OCI-LY1 (cell line): ENCODE data around the gene SPAG6.

Experiments
- H2AFZ ChIP-seq: fragments of 200-600 bp; sonication (generic), shearing (Covaris generic); 2 replicates; pipeline ENCODE4 v1.6.0; 2014; ENCODE audit warnings: antibody characterized with exemption, mild to moderate bottlenecking, low read length
- H3F3A ChIP-seq: fragments of 200-600 bp; sonication (generic), shearing (Covaris generic); 2 replicates; pipeline ENCODE4 v1.6.0; 2014; ENCODE audit warnings: mild to moderate bottlenecking, antibody characterized with exemption, low read length, moderate library complexity; ENCODE audit not compliant: insufficient read depth
- H3K27ac ChIP-seq: fragments of 200-600 bp; sonication (generic); 2 replicates; pipeline ENCODE4 v1.5.1; 2014; ENCODE audit warnings: low read length, mixed run types, mild to moderate bottlenecking, low read depth; ENCODE audit not compliant: poor library complexity, severe bottlenecking
- H3K27me3 ChIP-seq: fragments of 200-600 bp; sonication (generic); 2 replicates; pipeline ENCODE4 v1.6.0; 2014; ENCODE audit warnings: antibody characterized with exemption, mild to moderate bottlenecking, low read length, moderate library complexity; ENCODE audit not compliant: insufficient read depth
- H3K36me3 ChIP-seq: fragments of 200-600 bp; sonication (generic); 2 replicates; pipeline ENCODE4 v1.6.1; 2014; ENCODE audit warnings: mild to moderate bottlenecking, antibody characterized with exemption, low read length, moderate library complexity, mixed read lengths; ENCODE audit not compliant: insufficient read depth
- H3K4me1 ChIP-seq: fragments of 200-600 bp; sonication (generic); 2 replicates; pipeline ENCODE4 v1.5.1; 2014; ENCODE audit warnings: mild to moderate bottlenecking, low read length, moderate library complexity; ENCODE audit not compliant: insufficient read depth, severe bottlenecking
- H3K4me2 ChIP-seq: fragments of 200-600 bp; sonication (generic), shearing (Covaris generic); 2 replicates; pipeline ENCODE4 v1.6.1; 2014; ENCODE audit warnings: low read length
- H3K4me3 ChIP-seq: fragments of 200-600 bp; sonication (generic); 2 replicates; pipeline ENCODE4 v1.5.1; 2014; ENCODE audit warnings: low read length, low read depth, mild to moderate bottlenecking, mixed read lengths; ENCODE audit not compliant: poor library complexity, severe bottlenecking
- H3K79me2 ChIP-seq: fragments of 200-600 bp; shearing (Covaris generic); 2 replicates; pipeline ENCODE4 v1.6.1; 2016; ENCODE audit warnings: mixed run types, low read length, mixed read lengths; ENCODE audit not compliant: insufficient read depth
- H3K9ac ChIP-seq: fragments of 200-600 bp; sonication (generic), shearing (Covaris generic); 2 replicates; pipeline ENCODE4 v1.6.1; 2014; ENCODE audit warnings: mild to moderate bottlenecking, low read length, mixed read lengths
- H3K9me2 ChIP-seq: fragments of 200-600 bp; sonication (generic), shearing (Covaris generic); 2 replicates; pipeline ENCODE4 v1.6.1; 2014; ENCODE audit warnings: low read depth, mild to moderate bottlenecking, low read length, mixed read lengths
- H3K9me3 ChIP-seq: fragments of 200-600 bp; shearing (Covaris generic); 2 replicates; pipeline ENCODE4 v1.6.1; 2014; ENCODE audit warnings: low read length, mixed read lengths
- H4K20me1 ChIP-seq: fragments of 200-600 bp; sonication (generic), shearing (Covaris generic); 2 replicates; pipeline ENCODE4 v1.6.0; 2016; ENCODE audit warnings: mild to moderate bottlenecking, low read length; ENCODE audit not compliant: insufficient read depth
- CTCF ChIP-seq: fragments of 200-600 bp; sonication (generic), shearing (Covaris generic); IDR thresholded peaks from 2 replicates; pipeline ENCODE4 v1.5.1; 2017; ENCODE audit warnings: mild to moderate bottlenecking, antibody characterized with exemption, low read length, moderate library complexity, mixed read lengths
- EZH2 ChIP-seq: fragments of 200-600 bp; sonication (generic), shearing (Covaris generic); IDR thresholded peaks from 2 replicates; pipeline ENCODE4 v1.8.0; 2017; ENCODE audit warnings: borderline replicate concordance, mixed run types, mild to moderate bottlenecking, antibody characterized with exemption, low read length, moderate library complexity, mixed read lengths

SPAG6 gene

GRCh38 chr10:22436893-22437619, 91.8 kb downstream of the SPAG6 start:
- H3K9me3 ChIP-seq, result no peaks in the 10 kb centered on the region
- peaks cover 7% of the 10 kb centered on the region for H3K27me3 ChIP-seq
- TF ChIP-seq CTCF, result no peak
- no peak for TF ChIP-seq EZH2
- H3K9ac ChIP-seq, result peak overlapping the region; percentile 68
- no peaks in the 10 kb centered on the region for H3K36me3 ChIP-seq
- no peaks in the 10 kb centered on the region for H3F3A ChIP-seq
- peak overlapping the region; percentile 87 for H3K4me2 ChIP-seq
- no peaks in the 10 kb centered on the region for H3K9me2 ChIP-seq
- peaks cover 18% of the 10 kb centered on the region for H3K4me1 ChIP-seq
- no peaks in the 10 kb centered on the region for H4K20me1 ChIP-seq
- H3K4me3 ChIP-seq, result peak overlapping the region; percentile 70
- no peaks in the 10 kb centered on the region for H3K79me2 ChIP-seq
- H3K27ac ChIP-seq, result no peak overlapping the region
- peak overlapping the region; percentile 86; the same call in 1 of the 2 replicates for H2AFZ ChIP-seq

DNA sequence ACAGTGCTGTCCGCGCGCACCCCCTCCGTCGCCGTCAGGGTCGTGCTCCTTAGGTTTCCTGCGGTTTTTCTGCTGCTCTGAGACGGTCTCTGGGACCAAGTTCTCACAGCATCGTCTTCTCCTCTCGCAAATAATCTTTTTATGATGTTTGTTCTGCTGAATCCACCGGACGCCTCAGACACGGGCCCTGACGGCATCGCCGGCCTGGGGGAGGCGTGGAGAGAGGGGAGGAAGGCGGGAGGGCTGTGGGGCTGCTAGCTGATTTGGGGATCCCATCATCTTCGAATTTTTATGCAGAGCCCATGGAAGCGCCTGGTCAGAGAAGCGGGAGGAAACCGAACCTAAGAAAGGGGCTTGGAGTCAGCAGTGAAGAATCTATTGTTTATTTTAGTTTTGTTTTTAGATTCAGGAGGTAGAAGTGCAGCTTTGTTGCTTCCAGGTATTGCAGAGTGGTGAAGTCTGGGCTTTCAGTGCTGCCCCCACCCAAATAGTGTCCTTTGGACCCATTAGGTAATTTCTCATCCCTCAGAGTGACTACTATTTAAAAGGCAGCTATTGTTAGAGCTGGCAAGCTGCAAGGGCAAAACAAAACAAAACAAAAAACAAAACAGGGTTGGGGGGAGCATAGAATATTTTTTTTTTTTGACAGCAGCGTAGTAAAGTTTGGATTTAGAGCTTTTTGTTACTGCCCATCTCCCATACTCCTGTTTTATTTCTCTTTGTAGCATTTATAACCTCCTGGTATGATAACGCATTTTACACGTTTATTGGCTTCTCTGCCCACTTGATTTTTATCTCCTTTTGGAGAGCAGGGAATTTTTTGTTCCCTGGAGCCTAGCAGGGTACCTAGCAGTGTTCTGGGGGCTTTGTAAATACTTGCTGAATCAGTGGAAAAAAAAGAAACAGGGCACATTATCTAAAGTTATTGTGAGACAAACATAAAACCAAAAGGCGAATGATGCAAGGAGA, 92.6 kb downstream of the SPAG6 start:
- peaks cover 12% of the 10 kb centered on the region for H3K27me3 ChIP-seq

DNA sequence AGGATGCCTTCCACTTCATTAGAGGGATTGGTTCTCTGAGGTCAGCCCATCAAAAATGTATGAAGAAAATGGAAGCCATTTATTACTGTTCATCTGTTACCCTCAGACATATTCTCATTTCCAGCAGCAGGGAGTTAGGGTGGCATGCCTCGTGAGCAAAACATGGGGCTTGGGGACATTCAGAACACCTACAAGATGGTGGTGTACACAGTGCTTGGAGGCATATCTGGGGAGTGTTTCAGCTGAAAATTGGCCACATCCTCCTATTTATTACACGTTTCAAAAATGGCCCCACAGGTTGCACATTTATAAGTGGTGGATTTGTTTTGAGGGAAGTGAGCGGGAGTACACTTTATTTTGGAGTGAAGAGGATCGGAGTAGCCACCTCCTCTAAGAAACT, 93.4 kb downstream of the SPAG6 start:
- Histone ChIP-seq H3K9me3 (no peaks in the 10 kb centered on the region), H3K9ac (no peak overlapping the region), H3K4me1 (peaks cover 18% of the 10 kb centered on the region), H3K36me3 (no peaks in the 10 kb centered on the region), H3K9me2 (no peaks in the 10 kb centered on the region), H4K20me1 (no peaks in the 10 kb centered on the region), H3K4me3 (no peak overlapping the region), H3K79me2 (no peaks in the 10 kb centered on the region), H3F3A (no peaks in the 10 kb centered on the region), H3K27me3 (peaks cover 12% of the 10 kb centered on the region), H2AFZ (no peak overlapping the region), H3K27ac (no peak overlapping the region), H3K4me2 (no peak overlapping the region)
- no peak for TF ChIP-seq CTCF
- no peak for TF ChIP-seq EZH2

More for the DNA sequence above, 92.6 kb downstream of the SPAG6 start:
- H3K36me3 ChIP-seq, result no peaks in the 10 kb centered on the region
- no peaks in the 10 kb centered on the region for H3K9me3 ChIP-seq
- H3K4me2 ChIP-seq, result peak overlapping the region; percentile 87
- H2AFZ ChIP-seq, result no peak overlapping the region
- peak overlapping the region; percentile 68 for H3K9ac ChIP-seq
- H3K4me3 ChIP-seq, result peak overlapping the region; percentile 70
- TF ChIP-seq CTCF, result no peak
- TF ChIP-seq EZH2, result no peak
- no peak overlapping the region for H3K27ac ChIP-seq
- H3F3A ChIP-seq, result no peaks in the 10 kb centered on the region
- peaks cover 18% of the 10 kb centered on the region for H3K4me1 ChIP-seq
- no peaks in the 10 kb centered on the region for H4K20me1 ChIP-seq
- no peaks in the 10 kb centered on the region for H3K79me2 ChIP-seq
- no peaks in the 10 kb centered on the region for H3K9me2 ChIP-seq
